ENCODE data around the gene HIPK4.

GRCh38 chr19:40376286-40376862 lies 13.6 kb downstream of the HIPK4 start:
- no peak for TF ChIP-seq TEAD4 (IDR thresholded peaks at IDR 0.05; ENCODE audit: low read depth, low read length)
- no peak for TF ChIP-seq JUN (IDR thresholded peaks at IDR 0.05; ENCODE audit: low read depth, low read length)
- TF ChIP-seq ZNF274 (IDR thresholded peaks at IDR 0.05; ENCODE audit: borderline replicate concordance, extremely low read depth, low read length), result no peak
- no peak for TF ChIP-seq CTCF (IDR thresholded peaks at IDR 0.05; ENCODE audit: control extremely low read depth in 1 of 3, insufficient read depth in 1 of 3, low read depth in 1 of 3, low read length in 3 of 3)
- no peak for TF ChIP-seq EZH2 (IDR thresholded peaks at IDR 0.05; ENCODE audit: low read depth, low read length, severe bottlenecking)
- no peak for TF ChIP-seq CREB1 (IDR thresholded peaks at IDR 0.05)
- TF ChIP-seq POLR2A (IDR thresholded peaks at IDR 0.05; ENCODE audit: control extremely low read depth in 1 of 2, low read depth in 2 of 2, low read length in 2 of 2), result no peak
- TF ChIP-seq RAD21 (IDR thresholded peaks at IDR 0.05 in 1 of 2, conservative IDR thresholded peaks at IDR 0.05 in 1 of 2; ENCODE audit: low read depth in 2 of 2, low read length in 2 of 2), result no peak
- no peak for TF ChIP-seq SP4 (IDR thresholded peaks at IDR 0.05; ENCODE audit: low read length)

All from H1 (cell line).